ENCODE measurements around the gene UPP1.

The UPP1 gene

DNA sequence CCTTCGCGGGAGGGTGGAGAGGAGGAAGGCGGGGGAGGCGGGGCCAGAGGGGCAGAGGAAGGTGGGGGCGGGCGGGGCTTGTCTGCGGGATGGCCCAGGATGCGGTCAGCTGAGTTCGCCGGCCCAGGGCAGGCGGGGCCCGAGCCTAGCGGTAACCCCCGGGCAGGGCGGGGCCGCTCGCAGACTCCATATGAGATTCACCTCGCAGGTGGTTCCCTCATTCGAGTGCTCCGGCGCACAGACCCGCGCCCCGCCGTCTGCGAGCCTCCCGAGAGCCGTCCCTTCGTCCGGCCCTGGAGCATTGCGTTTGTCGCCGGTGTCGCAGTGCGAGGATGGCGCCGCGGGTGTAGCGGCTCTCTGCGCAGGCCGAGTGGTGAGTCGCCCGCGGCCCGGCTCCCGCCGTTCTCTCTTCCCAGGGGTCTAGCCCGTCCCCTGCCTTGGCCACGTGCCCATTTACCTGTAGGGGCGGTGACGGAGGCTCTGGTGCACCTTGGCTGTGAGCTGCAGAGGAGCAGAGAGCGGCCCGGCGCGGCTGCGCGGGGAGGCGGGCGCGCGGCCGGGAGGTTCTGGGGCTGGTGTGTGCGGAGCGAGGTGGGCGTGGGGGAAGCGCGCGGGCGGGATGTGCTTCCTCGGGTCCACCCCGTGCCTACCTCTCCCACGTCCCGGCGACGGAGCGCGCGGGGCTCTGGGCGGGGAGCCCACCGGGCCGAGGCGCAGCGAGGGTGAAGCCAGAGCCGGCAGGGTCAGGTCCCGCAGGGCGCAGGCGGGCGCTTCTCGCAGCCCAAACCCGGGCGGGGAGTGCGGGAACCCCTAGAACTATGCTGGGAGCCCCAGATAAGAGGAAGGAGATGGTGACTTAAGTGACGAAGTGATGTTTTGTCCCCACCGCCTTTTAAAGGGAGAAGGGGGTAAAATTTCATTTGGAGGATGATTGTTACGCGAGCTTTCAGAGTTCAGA, at the start of gene UPP1:
Gene UPP1 (plus strand): TSS at position 220 of the 958 bp plus-strand sequence. CDS start 5,519 bp downstream, outside the sequence.
- Histone ChIP-seq H3K27me3 (ENCODE audit: low read depth, low read length) (no peaks in the 10 kb centered on the region), H3K27ac (ENCODE audit: low read length) (peak within 1 kb of the TSS; percentile 96), H3K4me1 (ENCODE audit: control insufficient read depth in 1 of 2, insufficient read depth in 2 of 2, low read length in 2 of 2) (peaks cover 0 to 4% of the 10 kb centered on the region in 2 donors), H3K9me3 (ENCODE audit: control insufficient read depth in 1 of 2, low read length in 2 of 2) (no peaks in the 10 kb centered on the region), H3K4me3 (ENCODE audit: low read depth in 1 of 2, low read length in 2 of 2) (peak within 1 kb of the TSS; percentile 83 to 88), H3K36me3 (ENCODE audit: control insufficient read depth in 1 of 2, insufficient read depth in 2 of 2, low read length in 2 of 2) (peaks cover 9 to 18% of the 10 kb centered on the region in 2 donors)

GRCh38 chr7:48040944-48041652, 48.0 kb upstream of the UPP1 start:
- Histone ChIP-seq H3K36me3 (ENCODE audit: control insufficient read depth in 1 of 2, insufficient read depth in 2 of 2, low read length in 2 of 2) (no peaks in the 10 kb centered on the region), H3K27me3 (ENCODE audit: low read depth, low read length) (peaks cover 5% of the 10 kb centered on the region), H3K4me1 (ENCODE audit: control insufficient read depth in 1 of 2, insufficient read depth in 2 of 2, low read length in 2 of 2) (peaks cover 2 to 3% of the 10 kb centered on the region in 2 donors), H3K4me3 (ENCODE audit: low read depth in 1 of 2, low read length in 2 of 2) (no peak overlapping the region), H3K9me3 (ENCODE audit: control insufficient read depth in 1 of 2, low read length in 2 of 2) (no peaks in the 10 kb centered on the region), H3K27ac (ENCODE audit: low read length) (no peak overlapping the region)

DNA sequence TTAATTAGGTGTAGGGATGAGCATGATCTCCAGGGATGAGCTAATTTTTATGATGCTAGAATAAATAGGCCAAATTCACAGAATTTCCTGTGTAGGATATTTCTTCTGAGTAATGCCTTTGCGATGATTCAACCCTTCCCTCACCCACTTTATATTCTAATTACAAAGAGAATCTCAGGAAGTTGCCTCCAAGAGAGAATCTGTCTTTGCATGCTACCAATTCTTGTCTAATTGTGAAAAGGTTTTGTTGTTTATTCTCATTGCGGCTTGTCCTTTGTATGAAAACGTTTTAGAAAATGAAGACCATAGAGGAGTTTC, 47.5 kb upstream of the UPP1 start:
- no peak overlapping the region for H3K4me3 ChIP-seq (ENCODE audit: low read depth in 1 of 2, low read length in 2 of 2)
- peaks cover 3% of the 10 kb centered on the region for H3K27me3 ChIP-seq (ENCODE audit: low read depth, low read length)
- H3K36me3 ChIP-seq (ENCODE audit: control insufficient read depth in 1 of 2, insufficient read depth in 2 of 2, low read length in 2 of 2) = no peaks in the 10 kb centered on the region
- H3K4me1 ChIP-seq (ENCODE audit: control insufficient read depth in 1 of 2, insufficient read depth in 2 of 2, low read length in 2 of 2) = no peaks in the 10 kb centered on the region
- no peaks in the 10 kb centered on the region for H3K9me3 ChIP-seq (ENCODE audit: control insufficient read depth in 1 of 2, low read length in 2 of 2)
- no peak overlapping the region for H3K27ac ChIP-seq (ENCODE audit: low read length)

DNA sequence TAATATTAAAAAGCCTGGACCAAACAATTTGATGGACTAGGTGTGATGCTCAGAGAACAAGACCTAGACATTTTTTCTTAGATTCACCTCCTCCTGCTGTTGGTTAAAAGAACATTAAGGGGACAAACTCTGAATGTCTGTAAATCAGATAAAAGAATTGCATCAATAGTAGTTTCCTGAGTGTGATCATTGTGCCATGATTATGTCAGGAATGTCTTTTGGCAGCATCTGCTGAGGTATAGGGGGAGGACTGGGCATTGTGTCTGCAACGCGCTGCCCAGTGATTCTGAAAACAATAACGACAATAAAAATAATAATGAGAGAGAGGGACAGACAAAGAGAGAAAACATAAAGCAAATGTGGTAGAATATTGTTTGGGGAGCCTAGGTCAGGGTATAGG, 46.8 kb upstream of the UPP1 start:
- Histone ChIP-seq H3K4me1 (ENCODE audit: control insufficient read depth in 1 of 2, insufficient read depth in 2 of 2, low read length in 2 of 2) (no peaks in the 10 kb centered on the region), H3K9me3 (ENCODE audit: control insufficient read depth in 1 of 2, low read length in 2 of 2) (no peaks in the 10 kb centered on the region), H3K36me3 (ENCODE audit: control insufficient read depth in 1 of 2, insufficient read depth in 2 of 2, low read length in 2 of 2) (no peaks in the 10 kb centered on the region), H3K4me3 (ENCODE audit: low read depth in 1 of 2, low read length in 2 of 2) (no peak overlapping the region), H3K27me3 (ENCODE audit: low read depth, low read length) (peaks cover under 1% of the 10 kb centered on the region), H3K27ac (ENCODE audit: low read length) (no peak overlapping the region)

- Histone ChIP-seq H3K4me3 (ENCODE audit: low read depth in 1 of 2, low read length in 2 of 2) (no peak overlapping the region), H3K9me3 (ENCODE audit: control insufficient read depth in 1 of 2, low read length in 2 of 2) (no peaks in the 10 kb centered on the region), H3K36me3 (ENCODE audit: control insufficient read depth in 1 of 2, insufficient read depth in 2 of 2, low read length in 2 of 2) (no peaks in the 10 kb centered on the region), H3K27me3 (ENCODE audit: low read depth, low read length) (no peaks in the 10 kb centered on the region), H3K4me1 (ENCODE audit: control insufficient read depth in 1 of 2, insufficient read depth in 2 of 2, low read length in 2 of 2) (no peaks in the 10 kb centered on the region), H3K27ac (ENCODE audit: low read length) (no peak overlapping the region)
Measured at GRCh38 chr7:48042636-48043035, 46.4 kb upstream of the UPP1 start.

DNA sequence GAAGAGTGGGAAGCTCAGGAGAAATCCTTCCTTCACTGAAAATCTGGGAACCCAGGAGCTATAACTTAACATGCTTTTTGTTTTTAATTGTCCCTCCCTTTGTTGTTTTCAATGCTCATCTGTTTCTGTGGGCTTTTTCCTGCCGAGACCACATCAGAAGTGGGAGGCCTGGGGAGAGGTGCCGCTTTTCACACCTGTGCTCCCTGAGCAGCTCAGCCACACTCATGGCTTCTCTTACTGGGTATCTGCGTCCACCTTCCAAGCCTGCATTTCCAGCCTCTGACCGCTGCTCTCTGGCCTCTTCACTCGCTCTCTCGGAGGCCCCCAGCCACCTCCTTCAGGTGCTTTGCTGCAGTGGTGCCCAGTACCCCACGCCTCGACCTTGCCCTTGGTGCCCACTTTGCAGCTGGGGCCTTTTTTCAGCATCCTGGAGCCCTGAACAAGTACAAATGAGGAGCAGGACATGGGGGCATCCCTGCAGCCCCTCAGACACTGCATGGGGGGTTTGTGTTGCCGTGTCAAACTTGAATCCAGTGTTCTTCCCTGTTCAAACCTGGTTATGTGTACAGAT, 43.8 kb upstream of the UPP1 start:
- Histone ChIP-seq H3K36me3 (ENCODE audit: control insufficient read depth in 1 of 2, insufficient read depth in 2 of 2, low read length in 2 of 2) (no peaks in the 10 kb centered on the region), H3K4me1 (ENCODE audit: control insufficient read depth in 1 of 2, insufficient read depth in 2 of 2, low read length in 2 of 2) (no peaks in the 10 kb centered on the region), H3K27me3 (ENCODE audit: low read depth, low read length) (no peaks in the 10 kb centered on the region), H3K4me3 (ENCODE audit: low read depth in 1 of 2, low read length in 2 of 2) (no peak overlapping the region), H3K9me3 (ENCODE audit: control insufficient read depth in 1 of 2, low read length in 2 of 2) (no peaks in the 10 kb centered on the region), H3K27ac (ENCODE audit: low read length) (no peak overlapping the region)

DNA sequence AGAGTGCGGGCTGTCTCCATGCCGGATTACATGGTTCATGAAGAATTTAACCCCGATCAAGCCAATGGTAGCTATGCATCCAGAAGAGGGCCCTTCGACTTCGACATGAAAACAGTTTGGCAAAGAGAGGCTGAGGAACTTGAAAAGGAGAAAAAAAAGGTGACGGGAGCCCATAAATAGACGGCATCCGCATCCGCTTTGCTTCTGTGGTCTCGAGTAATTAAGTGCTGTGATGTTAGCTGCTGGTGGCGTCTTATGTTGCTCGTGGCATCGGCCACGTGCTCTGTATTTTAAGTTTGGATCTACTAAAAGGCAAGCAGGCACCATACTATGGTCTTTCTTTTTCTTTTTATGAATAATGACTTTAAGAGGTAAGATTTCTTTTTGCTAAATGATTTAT, 42.6 kb upstream of the UPP1 start:
- no peaks in the 10 kb centered on the region for H3K36me3 ChIP-seq (ENCODE audit: control insufficient read depth in 1 of 2, insufficient read depth in 2 of 2, low read length in 2 of 2)

DNA sequence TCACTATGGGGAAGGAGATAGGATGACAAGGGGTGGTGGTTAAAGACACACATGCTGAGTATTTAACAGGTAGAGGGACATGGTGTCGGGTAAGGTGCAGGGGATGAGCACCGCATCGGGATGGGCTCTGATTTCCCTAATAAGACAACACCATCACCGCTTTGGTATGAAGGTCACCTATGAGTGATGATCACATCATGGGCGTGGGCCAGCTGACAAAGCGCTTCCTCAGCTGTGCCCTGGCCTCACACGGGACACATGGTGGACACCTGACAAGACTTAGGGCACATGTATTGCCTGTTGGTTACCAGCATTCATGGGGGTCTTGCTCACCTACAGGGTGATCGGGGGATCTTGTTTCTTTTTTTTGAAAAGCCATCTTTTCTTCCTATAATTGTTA, 41.0 kb upstream of the UPP1 start:
- no peaks in the 10 kb centered on the region for H3K9me3 ChIP-seq (ENCODE audit: control insufficient read depth in 1 of 2, low read length in 2 of 2)
- no peak overlapping the region for H3K4me3 ChIP-seq (ENCODE audit: low read depth in 1 of 2, low read length in 2 of 2)
- H3K36me3 ChIP-seq (ENCODE audit: control insufficient read depth in 1 of 2, insufficient read depth in 2 of 2, low read length in 2 of 2) = no peaks in the 10 kb centered on the region
- no peaks in the 10 kb centered on the region for H3K4me1 ChIP-seq (ENCODE audit: control insufficient read depth in 1 of 2, insufficient read depth in 2 of 2, low read length in 2 of 2)
- no peak overlapping the region for H3K27ac ChIP-seq (ENCODE audit: low read length)
- H3K27me3 ChIP-seq (ENCODE audit: low read depth, low read length) = no peaks in the 10 kb centered on the region

More for the DNA sequence above, 42.6 kb upstream of the UPP1 start:
- no peaks in the 10 kb centered on the region for H3K27me3 ChIP-seq (ENCODE audit: low read depth, low read length)
- H3K4me3 ChIP-seq (ENCODE audit: low read depth in 1 of 2, low read length in 2 of 2) = no peak overlapping the region
- no peak overlapping the region for H3K27ac ChIP-seq (ENCODE audit: low read length)
- H3K4me1 ChIP-seq (ENCODE audit: control insufficient read depth in 1 of 2, insufficient read depth in 2 of 2, low read length in 2 of 2) = no peaks in the 10 kb centered on the region
- H3K9me3 ChIP-seq (ENCODE audit: control insufficient read depth in 1 of 2, low read length in 2 of 2) = no peaks in the 10 kb centered on the region

DNA sequence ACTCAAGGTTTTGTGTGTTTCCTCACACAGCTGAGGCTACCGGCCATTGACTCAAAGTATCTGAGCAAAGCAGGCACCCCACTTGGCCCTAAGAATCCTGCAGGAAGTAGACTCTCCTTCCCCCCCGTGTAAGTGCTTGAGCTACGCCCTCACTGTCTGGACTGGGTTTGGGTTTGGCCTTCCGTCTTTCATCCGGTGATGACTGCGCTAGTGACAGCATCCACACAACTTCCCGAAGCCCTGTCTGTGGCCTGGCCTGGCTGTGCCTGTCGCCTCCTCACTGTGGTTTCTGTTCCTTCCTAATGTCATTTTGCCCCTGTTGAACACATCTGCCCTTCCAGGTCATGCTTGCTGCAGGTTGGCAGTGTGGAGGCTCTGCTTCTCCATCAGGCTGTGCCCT, 39.2 kb upstream of the UPP1 start:
- H3K27ac ChIP-seq (ENCODE audit: low read length) = no peak overlapping the region
- no peak overlapping the region for H3K4me3 ChIP-seq (ENCODE audit: low read depth in 1 of 2, low read length in 2 of 2)
- no peaks in the 10 kb centered on the region for H3K27me3 ChIP-seq (ENCODE audit: low read depth, low read length)
- no peaks in the 10 kb centered on the region for H3K36me3 ChIP-seq (ENCODE audit: control insufficient read depth in 1 of 2, insufficient read depth in 2 of 2, low read length in 2 of 2)
- H3K9me3 ChIP-seq (ENCODE audit: control insufficient read depth in 1 of 2, low read length in 2 of 2) = no peaks in the 10 kb centered on the region
- no peaks in the 10 kb centered on the region for H3K4me1 ChIP-seq (ENCODE audit: control insufficient read depth in 1 of 2, insufficient read depth in 2 of 2, low read length in 2 of 2)

- Histone ChIP-seq H3K4me3 (ENCODE audit: low read depth in 1 of 2, low read length in 2 of 2) (no peak overlapping the region), H3K27ac (ENCODE audit: low read length) (no peak overlapping the region), H3K4me1 (ENCODE audit: control insufficient read depth in 1 of 2, insufficient read depth in 2 of 2, low read length in 2 of 2) (no peaks in the 10 kb centered on the region), H3K9me3 (ENCODE audit: control insufficient read depth in 1 of 2, low read length in 2 of 2) (no peaks in the 10 kb centered on the region), H3K27me3 (ENCODE audit: low read depth, low read length) (no peaks in the 10 kb centered on the region), H3K36me3 (ENCODE audit: control insufficient read depth in 1 of 2, insufficient read depth in 2 of 2, low read length in 2 of 2) (no peaks in the 10 kb centered on the region)
Measured at GRCh38 chr7:48052748-48053147, 36.3 kb upstream of the UPP1 start.

DNA sequence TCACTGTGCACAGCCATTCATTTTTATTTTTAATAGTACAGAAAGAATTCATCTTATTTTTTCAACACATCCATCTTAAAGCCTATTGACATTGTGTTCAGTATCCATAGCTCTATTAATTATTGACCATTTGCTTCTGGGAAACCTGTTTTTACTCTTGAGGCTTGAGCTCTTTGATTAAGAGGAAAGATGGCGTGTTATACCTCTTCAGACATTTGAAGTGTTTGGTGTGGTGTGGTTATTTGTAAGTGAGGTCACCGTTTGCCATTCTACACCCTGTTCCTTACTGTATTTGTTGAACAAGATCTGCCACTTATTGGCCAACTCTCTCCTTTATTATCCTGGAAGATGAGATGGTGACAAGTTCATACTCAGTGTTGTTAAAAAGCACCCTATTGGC, 35.3 kb upstream of the UPP1 start:
- Histone ChIP-seq H3K27me3 (ENCODE audit: low read depth, low read length) (no peaks in the 10 kb centered on the region), H3K36me3 (ENCODE audit: control insufficient read depth in 1 of 2, insufficient read depth in 2 of 2, low read length in 2 of 2) (no peaks in the 10 kb centered on the region), H3K27ac (ENCODE audit: low read length) (no peak overlapping the region), H3K4me1 (ENCODE audit: control insufficient read depth in 1 of 2, insufficient read depth in 2 of 2, low read length in 2 of 2) (no peaks in the 10 kb centered on the region), H3K9me3 (ENCODE audit: control insufficient read depth in 1 of 2, low read length in 2 of 2) (no peaks in the 10 kb centered on the region), H3K4me3 (ENCODE audit: low read depth in 1 of 2, low read length in 2 of 2) (no peak overlapping the region)

Data from muscle layer of duodenum (tissue), 2 donors.